ENCODE measurements around the gene SGTA. TPM values are rescaled to one million over a fixed set of nuclear protein-coding genes. Genes with fewer than 3 reads are reported as not detected.

The SGTA gene
- total RNA-seq, 8 experiments from 2014 or later: 29.5 to 85.5 (median 68.5) TPM

GRCh38 chr19:2736550-2737190 is 46.4 kb downstream of the SGTA start:
- ATAC-seq (replicated peaks in 6 of 8): no peak
- 80 to 100% (median 98%) methylated on average over 1 to 10 of the region's 15 CpGs; no CpG with 5 or more reads in 3 of the 10 experiments for WGBS, 10 experiments
- Histone ChIP-seq H3K4me1 (replicated peaks in 1 of 2) (peaks cover 11 to 16% of the 10 kb centered on the region in 2 donors), H3K4me3 (no peak overlapping the region), H3K27ac (no peak overlapping the region)
- in situ Hi-C loops (cut with MboI; ENCODE audit: low pct_unique_long_range_greater_than_20kb in 2 of 9, low sequenced_read_pairs in 9 of 9, unreplicated experiment in 9 of 9): no loop called here

DNA sequence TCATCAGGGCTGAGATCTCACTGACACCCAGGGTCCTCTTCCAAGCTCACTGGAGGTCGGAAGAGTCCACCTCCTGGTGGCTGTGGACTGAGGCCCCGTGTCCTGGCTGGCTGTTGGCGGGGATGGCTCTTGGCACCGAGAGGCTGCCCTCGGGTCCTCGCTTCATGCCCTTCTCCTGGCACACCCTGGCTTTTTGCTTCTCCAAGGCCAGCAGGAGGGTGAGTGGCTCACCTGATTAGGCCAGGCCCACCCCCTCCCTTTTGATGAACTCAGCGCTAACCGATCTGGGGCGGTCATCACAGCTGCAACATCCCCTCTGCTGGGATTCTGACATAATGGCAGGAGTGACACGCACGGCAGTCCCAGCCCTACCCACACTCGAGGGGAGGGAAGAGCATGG is 47.7 kb downstream of the SGTA start:
- Histone ChIP-seq H3K4me3 (no peak overlapping the region), H3K4me1 (replicated peaks in 1 of 2) (peaks cover 16 to 18% of the 10 kb centered on the region in 2 donors), H3K27ac (no peak overlapping the region)
- WGBS, 10 experiments: 88 to 91% methylated on average over 4 to 9 of the region's 12 CpGs; no CpG with 5 or more reads in 8 of the 10 experiments
- in situ Hi-C loops (cut with MboI; ENCODE audit: low pct_unique_long_range_greater_than_20kb in 2 of 9, low sequenced_read_pairs in 9 of 9, unreplicated experiment in 9 of 9): no loop called here
- ATAC-seq (replicated peaks in 6 of 8): no peak

DNA sequence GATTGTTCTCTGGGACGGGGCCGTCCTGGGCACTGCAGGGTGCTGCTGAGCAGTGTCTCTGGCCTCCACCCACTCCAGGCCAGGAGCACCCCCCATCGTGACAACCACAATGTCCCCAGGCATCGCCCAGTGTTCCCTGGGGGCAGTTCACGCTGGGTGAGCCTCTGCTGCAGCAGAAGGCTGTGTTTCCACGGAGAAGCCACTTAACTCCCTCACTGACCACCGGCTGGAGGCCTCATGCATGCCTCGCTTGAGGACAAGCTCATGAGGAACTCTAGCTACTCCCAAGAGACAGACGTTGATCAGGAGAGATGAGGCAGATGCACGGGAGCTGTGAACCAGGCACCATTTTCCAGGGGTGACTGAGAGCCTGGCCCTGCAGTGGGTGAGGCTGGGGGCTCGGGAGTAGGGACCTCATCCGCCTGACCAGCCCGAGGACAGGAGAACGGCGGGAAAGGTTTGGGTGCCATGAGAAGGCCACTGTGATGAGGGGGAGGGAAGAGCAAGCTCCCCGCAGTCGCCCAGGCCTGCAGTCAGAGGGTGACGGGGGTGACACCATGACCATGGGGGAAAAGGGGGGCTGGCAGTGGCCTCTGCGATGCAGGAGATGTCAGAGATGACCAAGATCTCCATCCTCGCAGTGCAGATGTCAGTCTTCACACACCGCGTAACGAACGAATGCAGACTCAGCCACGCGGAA is 48.3 kb downstream of the SGTA start:
- peaks cover 16 to 18% of the 10 kb centered on the region in 2 donors for H3K4me1 ChIP-seq (replicated peaks in 1 of 2)
- no peak overlapping the region for H3K4me3 ChIP-seq
- 70 to 90% (median 90%) methylated on average over 2 to 4 of the region's 26 CpGs; no CpG with 5 or more reads in 6 of the 10 experiments for WGBS, 10 experiments
- ATAC-seq (replicated peaks in 6 of 8): peak in 2 of 8 experiments; percentile 4 to 13
- in situ Hi-C loops (cut with MboI; ENCODE audit: low pct_unique_long_range_greater_than_20kb in 2 of 9, low sequenced_read_pairs in 9 of 9, unreplicated experiment in 9 of 9): no loop called here
- peak overlapping the region; percentile 30 to 71 for H3K27ac ChIP-seq

DNA sequence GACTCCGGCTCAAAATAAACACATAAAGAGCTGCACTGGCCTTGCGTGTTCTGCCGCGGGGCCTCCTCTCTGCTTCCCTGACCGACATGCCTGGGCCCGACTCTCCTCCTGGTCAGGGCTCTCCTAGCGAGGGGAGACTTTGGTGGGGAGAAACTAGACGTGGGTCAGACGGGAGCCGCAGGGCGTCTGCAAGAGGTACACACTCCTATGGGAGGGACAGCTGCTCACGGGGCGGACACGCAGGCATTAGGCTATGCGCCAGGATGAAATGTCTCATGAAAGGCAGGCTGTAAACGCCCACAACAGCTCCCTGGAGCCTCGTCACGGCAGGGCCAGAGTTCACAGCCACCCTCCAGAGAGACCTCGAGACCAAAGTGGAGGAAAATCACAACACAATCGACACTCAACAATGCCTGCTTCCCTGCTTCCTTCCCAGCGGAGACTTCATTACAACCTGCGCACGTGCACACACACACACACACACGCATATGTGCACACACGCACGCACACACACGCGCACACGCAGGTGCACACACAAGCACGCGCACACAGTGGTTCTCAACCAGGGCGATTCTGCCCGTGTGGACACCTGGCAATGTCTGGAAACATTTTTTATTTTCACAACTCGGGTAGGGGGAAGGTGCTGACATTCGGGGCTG is 49.0 kb downstream of the SGTA start:
- peak; percentile 3 to 100 (median 54) for ATAC-seq (replicated peaks in 6 of 8)
- Histone ChIP-seq H3K4me3 (no peak overlapping the region), H3K27ac (peak overlapping the region; percentile 30 to 71), H3K4me1 (replicated peaks in 1 of 2) (peaks cover 15 to 16% of the 10 kb centered on the region in 2 donors)
- in situ Hi-C loops (cut with MboI; ENCODE audit: low pct_unique_long_range_greater_than_20kb in 2 of 9, low sequenced_read_pairs in 9 of 9, unreplicated experiment in 9 of 9): no loop called here
- WGBS, 10 experiments: 60 to 97% (median 87%) methylated on average over 1 to 14 of the region's 35 CpGs; no CpG with 5 or more reads in 5 of the 10 experiments

DNA sequence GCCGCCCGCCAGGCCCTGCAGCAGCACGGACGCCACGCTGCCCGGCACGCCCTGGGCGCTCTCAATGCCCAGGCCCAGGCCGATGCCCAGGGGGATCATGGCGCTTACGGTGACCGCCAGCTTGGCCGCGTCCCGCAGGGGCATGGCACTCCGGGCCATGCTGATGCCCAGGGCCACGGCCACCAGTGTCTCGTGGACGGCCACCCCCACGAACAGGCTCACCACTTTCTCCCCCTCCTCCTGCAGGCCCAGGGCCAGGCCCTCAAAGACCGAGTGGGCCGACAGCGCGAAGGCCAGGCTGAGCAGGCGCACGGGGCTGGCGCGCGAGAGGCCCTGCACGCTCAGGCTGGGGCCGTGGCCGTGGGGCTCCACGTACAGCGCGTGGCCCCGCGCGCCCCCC is 50.2 kb downstream of the SGTA start:
- Histone ChIP-seq H3K27ac (no peak overlapping the region), H3K4me3 (no peak overlapping the region), H3K4me1 (replicated peaks in 1 of 2) (peaks cover 14 to 16% of the 10 kb centered on the region in 2 donors)
- in situ Hi-C loops (cut with MboI; ENCODE audit: low pct_unique_long_range_greater_than_20kb in 2 of 9, low sequenced_read_pairs in 9 of 9, unreplicated experiment in 9 of 9): no loop called here
- ATAC-seq (replicated peaks in 6 of 8): peak in 1 of 8 experiments; percentile 5
- WGBS, 10 experiments: 92 to 100% (median 99%) methylated on average over 1 to 18 of the region's 38 CpGs; no CpG with 5 or more reads in 5 of the 10 experiments

DNA sequence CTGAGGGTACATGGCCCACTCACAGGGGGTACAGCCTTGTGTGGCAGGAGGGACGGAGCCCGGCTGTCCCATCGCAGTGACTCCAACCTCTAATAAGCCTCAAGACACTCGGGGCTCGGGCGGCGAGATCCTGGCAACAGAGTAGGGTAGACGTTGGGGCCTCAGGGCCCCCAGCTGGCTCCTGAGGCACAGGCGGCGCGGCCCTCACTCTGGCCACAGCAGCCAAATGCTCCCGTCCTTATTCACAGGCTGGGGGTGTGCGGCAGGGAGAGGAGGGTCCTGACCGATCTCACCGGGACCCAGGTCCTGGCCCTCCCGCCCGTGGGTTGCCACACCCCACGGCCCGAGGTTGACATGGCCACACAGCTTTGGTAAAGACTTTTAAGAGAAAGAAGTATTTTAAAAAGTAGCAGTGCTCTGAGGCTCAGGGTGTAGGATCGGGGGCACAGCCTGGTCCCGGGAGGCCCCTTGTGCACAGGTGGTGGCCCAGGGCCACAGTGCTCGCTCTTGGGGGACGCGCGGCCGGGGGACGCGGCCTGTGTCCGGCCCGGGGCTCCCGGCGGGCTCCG is 50.8 kb downstream of the SGTA start:
- no peak for ATAC-seq (replicated peaks in 6 of 8)
- no peak overlapping the region for H3K27ac ChIP-seq
- in situ Hi-C loops (cut with MboI; ENCODE audit: low pct_unique_long_range_greater_than_20kb in 2 of 9, low sequenced_read_pairs in 9 of 9, unreplicated experiment in 9 of 9): no loop called here
- H3K4me1 ChIP-seq (replicated peaks in 1 of 2): peaks cover 14 to 16% of the 10 kb centered on the region in 2 donors
- 87 to 100% (median 96%) methylated on average over 2 to 8 of the region's 33 CpGs; no CpG with 5 or more reads in 6 of the 10 experiments for WGBS, 10 experiments
- H3K4me3 ChIP-seq: no peak overlapping the region

DNA sequence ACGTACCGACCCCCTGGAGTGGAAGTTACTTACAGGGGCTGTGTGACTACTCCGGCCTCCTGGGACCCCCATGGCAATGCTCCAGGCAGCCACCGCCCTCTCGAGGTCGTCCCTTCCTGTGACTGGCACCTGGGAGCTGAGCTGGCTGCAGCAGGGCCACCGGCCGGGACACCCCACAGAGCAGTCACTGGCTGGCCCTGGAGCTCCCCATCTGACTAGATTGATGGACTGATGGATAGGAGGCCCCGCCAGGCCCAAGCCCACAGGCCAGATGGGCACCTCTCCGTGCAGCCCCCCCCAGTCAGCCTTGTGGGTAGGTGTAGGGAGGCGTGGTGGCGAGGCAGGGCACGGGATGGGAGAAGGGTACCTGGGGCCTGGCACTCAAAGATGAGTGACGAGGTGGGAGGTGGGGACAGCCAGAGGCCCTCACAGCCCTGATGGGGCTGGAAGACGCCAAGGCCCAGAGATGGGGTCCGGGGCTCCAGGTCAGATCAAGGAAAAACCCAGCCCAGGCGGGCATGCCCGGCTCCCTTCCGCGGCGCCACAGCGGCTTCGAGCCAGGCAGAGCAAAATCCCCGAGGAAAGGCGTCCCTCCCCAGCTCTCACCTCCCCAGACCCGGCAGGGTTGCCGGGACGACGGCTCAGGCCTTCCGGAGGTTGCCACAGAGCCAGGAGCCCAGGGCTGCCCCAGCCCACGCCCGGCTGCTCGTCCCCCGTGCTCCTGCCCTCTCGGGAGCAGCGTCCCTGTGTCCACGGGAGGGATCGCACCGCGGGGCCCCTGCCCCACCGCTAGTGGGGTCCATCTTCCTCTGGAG is 51.7 kb downstream of the SGTA start:
- no peak overlapping the region for H3K4me3 ChIP-seq
- ATAC-seq (replicated peaks in 6 of 8): peak in 3 of 8 experiments; percentile 26 to 82 (median 64)
- 63 to 100% (median 82%) methylated on average over 2 to 4 of the region's 41 CpGs; no CpG with 5 or more reads in 6 of the 10 experiments for WGBS, 10 experiments
- no peak overlapping the region for H3K27ac ChIP-seq
- in situ Hi-C loops (cut with MboI; ENCODE audit: low pct_unique_long_range_greater_than_20kb in 2 of 9, low sequenced_read_pairs in 9 of 9, unreplicated experiment in 9 of 9): no loop called here
- peaks cover 14 to 16% of the 10 kb centered on the region in 2 donors for H3K4me1 ChIP-seq (replicated peaks in 1 of 2)

DNA sequence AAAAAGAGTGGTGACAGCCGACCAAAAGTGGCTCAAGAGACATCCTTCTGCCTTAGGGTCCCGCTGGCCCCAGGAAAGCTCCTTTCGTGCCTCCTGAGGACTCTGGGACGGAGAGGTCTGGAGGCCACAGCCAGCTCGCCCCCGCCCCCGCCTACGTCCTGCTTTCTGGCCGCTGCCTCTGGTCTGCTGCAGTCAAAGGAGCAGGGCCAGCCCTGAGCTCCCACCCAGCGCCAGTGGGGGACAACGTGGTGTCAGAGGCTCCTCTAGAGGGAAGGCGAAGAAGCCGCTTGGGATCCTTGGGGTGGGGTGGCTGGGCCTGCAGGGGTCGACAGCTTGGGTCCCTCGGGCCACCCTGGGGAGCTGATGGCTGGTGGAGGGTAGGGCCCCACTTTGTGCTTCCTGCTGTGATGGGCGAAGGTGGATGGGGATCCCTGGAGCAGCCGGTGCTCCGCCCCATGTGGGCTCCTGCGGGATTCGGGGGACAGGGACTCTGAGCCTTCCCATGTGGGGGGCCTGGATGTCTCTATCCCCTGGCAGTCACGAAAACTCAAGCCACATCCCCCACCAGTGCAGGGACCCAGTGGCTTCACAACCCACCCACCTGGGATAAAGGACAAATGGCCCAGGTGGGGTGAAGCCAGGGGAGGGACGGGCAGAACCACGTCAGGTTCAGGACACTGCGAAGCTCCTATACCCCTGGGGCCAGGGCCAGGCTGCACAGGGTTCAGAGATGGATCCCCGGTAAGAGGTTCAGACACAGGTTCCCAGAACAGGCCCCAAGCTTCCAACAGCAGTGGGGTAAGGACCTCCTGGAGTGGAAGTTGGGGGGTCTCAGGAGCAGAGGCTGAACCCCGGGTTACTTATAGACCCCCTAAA is 52.9 kb downstream of the SGTA start:
- in situ Hi-C loops (cut with MboI; ENCODE audit: low pct_unique_long_range_greater_than_20kb in 2 of 9, low sequenced_read_pairs in 9 of 9, unreplicated experiment in 9 of 9): no loop called here
- no peak overlapping the region for H3K4me3 ChIP-seq
- 80 to 100% (median 80%) methylated on average over 1 to 2 of the region's 26 CpGs; no CpG with 5 or more reads in 6 of the 10 experiments for WGBS, 10 experiments
- ATAC-seq (replicated peaks in 6 of 8): no peak
- no peak overlapping the region for H3K27ac ChIP-seq
- H3K4me1 ChIP-seq (replicated peaks in 1 of 2): peaks cover 14 to 16% of the 10 kb centered on the region in 2 donors

DNA sequence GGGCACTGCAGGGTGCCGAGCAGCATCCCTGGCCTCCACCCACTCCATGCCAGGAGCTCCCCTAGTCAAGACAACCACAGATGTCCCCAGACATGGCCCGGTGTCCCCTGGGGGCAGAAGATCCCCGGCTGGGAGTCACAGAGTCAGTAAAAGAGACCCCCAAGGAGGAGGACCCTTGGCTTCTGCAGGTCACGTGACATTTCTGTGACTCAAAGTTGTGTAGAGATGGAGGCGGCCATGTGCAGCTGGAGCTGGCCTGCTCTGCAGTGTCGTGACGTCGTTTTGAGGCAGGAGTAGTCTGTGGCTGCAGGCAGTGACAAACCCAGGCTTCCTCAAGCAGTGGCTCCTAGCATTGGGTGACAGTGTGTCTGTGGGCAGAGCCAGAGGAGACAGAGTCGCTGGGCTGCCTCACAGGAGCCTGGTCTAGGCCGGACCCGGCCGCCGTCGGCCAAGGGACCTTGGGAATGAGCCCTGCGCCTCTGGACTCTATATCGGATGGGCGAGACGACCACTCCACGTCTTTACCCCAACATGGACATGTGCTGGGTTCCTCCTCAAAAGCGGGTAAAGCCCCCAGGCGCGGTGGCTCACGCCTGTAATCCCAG is 54.2 kb downstream of the SGTA start:
- Histone ChIP-seq H3K4me3 (no peak overlapping the region), H3K27ac (no peak overlapping the region), H3K4me1 (replicated peaks in 1 of 2) (peaks cover 5 to 13% of the 10 kb centered on the region in 2 donors)
- in situ Hi-C loops (cut with MboI; ENCODE audit: low pct_unique_long_range_greater_than_20kb in 2 of 9, low sequenced_read_pairs in 9 of 9, unreplicated experiment in 9 of 9): no loop called here
- ATAC-seq (replicated peaks in 6 of 8): peak in 1 of 8 experiments; percentile 12
- 78 to 90% (median 84%) methylated on average over 2 to 4 of the region's 23 CpGs; no CpG with 5 or more reads in 6 of the 10 experiments for WGBS, 10 experiments

DNA sequence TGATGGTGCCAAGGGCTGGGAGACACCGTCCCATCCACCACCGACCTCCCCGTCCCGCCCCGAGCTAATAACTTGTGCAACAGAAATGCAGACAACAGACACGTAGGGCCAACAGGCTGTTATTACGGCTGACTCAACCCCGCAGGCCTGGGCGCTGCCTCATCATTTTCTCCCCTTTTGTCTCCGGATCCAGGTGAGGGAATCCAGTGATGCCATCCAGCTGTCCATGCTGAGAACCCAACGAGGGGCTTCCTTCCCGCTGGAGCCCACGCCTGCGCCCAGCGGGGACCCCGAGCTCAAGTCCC is 55.5 kb downstream of the SGTA start:
- 0 to 86% (median 43%) methylated on average over 1 to 10 of the region's 16 CpGs; no CpG with 5 or more reads in 6 of the 10 experiments for WGBS, 10 experiments
- H3K4me1 ChIP-seq (replicated peaks in 1 of 2): peaks cover 7 to 18% of the 10 kb centered on the region in 2 donors
- H3K27ac ChIP-seq: no peak overlapping the region
- in situ Hi-C loops (cut with MboI; ENCODE audit: low pct_unique_long_range_greater_than_20kb in 2 of 9, low sequenced_read_pairs in 9 of 9, unreplicated experiment in 9 of 9): no loop called here
- H3K4me3 ChIP-seq: no peak overlapping the region
- no peak for ATAC-seq (replicated peaks in 6 of 8)

GRCh38 chr19:2726904-2727639 is 56.0 kb downstream of the SGTA start:
- no peak overlapping the region for H3K27ac ChIP-seq
- ATAC-seq (replicated peaks in 6 of 8): peak in 1 of 8 experiments; percentile 1
- WGBS, 10 experiments: 0 to 80% (median 12%) methylated on average over 2 to 8 of the region's 26 CpGs; no CpG with 5 or more reads in 6 of the 10 experiments
- in situ Hi-C loops (cut with MboI; ENCODE audit: low pct_unique_long_range_greater_than_20kb in 2 of 9, low sequenced_read_pairs in 9 of 9, unreplicated experiment in 9 of 9): no loop called here
- no peak overlapping the region for H3K4me3 ChIP-seq
- H3K4me1 ChIP-seq (replicated peaks in 1 of 2): peaks cover 7 to 17% of the 10 kb centered on the region in 2 donors

Measured in motor neuron (in vitro differentiated cells).